Mesendoderm (in vitro differentiated cells): ENCODE results near the gene NSUN4.

Source experiments
- DNase-seq: peaks from one replicate; pipeline ENCODE4 v3.0.0; 2013
- H2AK5ac ChIP-seq: 2 replicates; pipeline ENCODE4 v1.6.1; 2013; ENCODE audit warnings: low read length, inconsistent platforms
- H2BK120ac ChIP-seq: 2 replicates; pipeline ENCODE4 v1.6.1; 2013; ENCODE audit warnings: low read depth, mild to moderate bottlenecking, low read length, moderate library complexity, mixed read lengths
- H2BK15ac ChIP-seq: replicated peaks from 2 replicates; pipeline ENCODE4 v1.6.1; 2013; ENCODE audit warnings: low read depth, mild to moderate bottlenecking, moderate library complexity
- H2BK5ac ChIP-seq: 2 replicates; pipeline ENCODE4 v1.6.1; 2013; ENCODE audit warnings: low read length, inconsistent platforms
- H3K18ac ChIP-seq: 2 replicates; pipeline ENCODE4 v1.6.1; 2013; ENCODE audit warnings: mild to moderate bottlenecking, low read length, mixed read lengths
- H3K23ac ChIP-seq: one replicate; pipeline ENCODE4 v1.6.1; 2013; ENCODE audit warnings: low read length
- H3K27ac ChIP-seq: 2 replicates; pipeline ENCODE4 v1.5.1; 2013; ENCODE audit warnings: low read depth, mild to moderate bottlenecking, inconsistent platforms, low read length, moderate library complexity
- H3K27me3 ChIP-seq: 2 replicates; pipeline ENCODE4 v1.6.1; 2013; ENCODE audit warnings: low read length, control low read depth, mild to moderate bottlenecking, inconsistent platforms; ENCODE audit not compliant: insufficient read depth, poor library complexity
- H3K36me3 ChIP-seq: 2 replicates; pipeline ENCODE4 v1.6.1; 2013; ENCODE audit warnings: low read length, inconsistent platforms; ENCODE audit not compliant: control insufficient read depth, insufficient read depth
- H3K4ac ChIP-seq: one replicate; pipeline ENCODE4 v1.6.1; 2013; ENCODE audit warnings: low read depth, mild to moderate bottlenecking, low read length, moderate library complexity
- H3K4me1 ChIP-seq: 2 replicates; pipeline ENCODE4 v1.6.1; 2013; ENCODE audit warnings: low read depth, low read length, inconsistent platforms; ENCODE audit not compliant: control insufficient read depth
- H3K4me2 ChIP-seq: 2 replicates; pipeline ENCODE4 v1.6.1; 2013; ENCODE audit warnings: low read length
- H3K4me3 ChIP-seq: 2 replicates; pipeline ENCODE4 v1.5.1; 2013; ENCODE audit warnings: mild to moderate bottlenecking, low read length
- H3K56ac ChIP-seq: one replicate; pipeline ENCODE4 v1.6.1; 2013; ENCODE audit warnings: low read length
- H3K79me1 ChIP-seq: 2 replicates; pipeline ENCODE4 v1.6.1; 2013; ENCODE audit warnings: low read length, inconsistent platforms
- H3K79me2 ChIP-seq: 2 replicates; pipeline ENCODE4 v1.6.1; 2013; ENCODE audit warnings: mild to moderate bottlenecking, low read length; ENCODE audit not compliant: control insufficient read depth, insufficient read depth
- H3K9ac ChIP-seq: 2 replicates; pipeline ENCODE4 v1.6.1; 2013; ENCODE audit warnings: low read length, inconsistent platforms
- H4K5ac ChIP-seq: one replicate; pipeline ENCODE4 v1.6.1; 2013; ENCODE audit warnings: low read length
- H4K8ac ChIP-seq: one replicate; pipeline ENCODE4 v1.6.1; 2013; ENCODE audit warnings: low read depth, mild to moderate bottlenecking, control low read depth, low read length, moderate library complexity
- WGBS: extraction: QIAGEN DNeasy Blood & Tissue Kit; methylation state at CpG from one replicate; pipeline ENCODE4 v1.1.7; 2013; ENCODE audit warnings: low lambda C conversion rate, missing lambda C conversion rate; ENCODE audit not compliant: insufficient coverage; ENCODE audit errors: extremely low coverage; 5-methylcytosine and 5-hydroxymethylcytosine counted together

NSUN4 gene

DNA sequence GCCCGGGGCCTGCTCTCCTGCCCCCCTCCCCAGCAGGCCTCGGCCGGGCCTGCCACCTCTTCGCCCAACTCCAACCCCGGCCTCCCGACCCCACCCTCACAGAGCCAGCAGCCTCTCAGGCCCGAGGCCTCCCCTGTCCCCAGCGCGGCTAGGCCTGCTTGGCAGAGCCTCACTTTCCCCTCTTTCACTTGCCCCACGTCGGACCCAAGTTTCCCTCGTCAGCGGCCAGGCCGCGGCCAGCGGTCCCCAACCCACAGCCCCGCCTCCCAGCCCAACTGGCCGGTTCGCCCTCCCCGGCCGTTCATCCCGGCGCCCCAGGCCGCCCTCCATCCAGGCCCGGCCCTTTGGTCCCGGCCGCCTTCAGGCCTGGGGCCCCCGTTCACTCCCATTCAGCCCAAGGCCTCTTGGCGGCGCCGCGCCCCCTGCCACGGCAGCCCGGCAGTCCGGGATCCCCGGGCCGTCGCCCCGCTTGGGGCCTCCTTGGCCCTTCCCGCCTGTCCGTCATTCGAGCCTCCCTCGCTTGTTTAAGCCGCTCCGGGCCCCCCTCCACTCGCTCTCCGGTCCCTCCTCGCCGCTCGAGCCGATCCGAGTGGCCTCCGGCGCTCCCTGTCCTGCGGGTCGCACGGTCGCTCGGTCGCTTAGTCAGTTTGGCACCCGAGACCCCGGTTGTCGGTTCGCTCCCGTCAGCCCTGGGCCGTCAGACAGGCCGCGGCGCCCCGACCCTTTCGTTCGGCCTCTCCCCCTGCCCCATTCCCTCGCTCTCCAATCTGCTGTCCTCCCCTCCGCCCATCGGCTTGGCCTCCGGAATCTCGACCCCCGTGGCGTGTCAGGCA is 38.6 kb upstream of the NSUN4 start:
- Histone ChIP-seq H2AK5ac (no peak overlapping the region), H3K36me3 (peaks cover 2% of the 10 kb centered on the region), H3K56ac (peak overlapping the region; percentile 98), H3K18ac (peak overlapping the region; percentile 97), H3K23ac (peak overlapping the region; percentile 73), H3K79me2 (peaks cover 64% of the 10 kb centered on the region), H3K79me1 (peaks cover 17% of the 10 kb centered on the region), H3K27ac (peak overlapping the region; percentile 85), H2BK15ac (no peak overlapping the region), H3K4me1 (peaks cover 7% of the 10 kb centered on the region), H3K9ac (peak overlapping the region; percentile 97), H4K8ac (peak overlapping the region; percentile 44), H2BK5ac (no peak overlapping the region), H3K4ac (peak overlapping the region; percentile 66), H3K4me2 (peak overlapping the region; percentile 65), H3K27me3 (no peaks in the 10 kb centered on the region), H4K5ac (no peak overlapping the region), H3K4me3 (peak overlapping the region; percentile 73), H2BK120ac (no peak overlapping the region)
- DNase-seq = peak; percentile 72
- no CpG with 5 or more reads among the region's 79 CpGs for WGBS

DNA sequence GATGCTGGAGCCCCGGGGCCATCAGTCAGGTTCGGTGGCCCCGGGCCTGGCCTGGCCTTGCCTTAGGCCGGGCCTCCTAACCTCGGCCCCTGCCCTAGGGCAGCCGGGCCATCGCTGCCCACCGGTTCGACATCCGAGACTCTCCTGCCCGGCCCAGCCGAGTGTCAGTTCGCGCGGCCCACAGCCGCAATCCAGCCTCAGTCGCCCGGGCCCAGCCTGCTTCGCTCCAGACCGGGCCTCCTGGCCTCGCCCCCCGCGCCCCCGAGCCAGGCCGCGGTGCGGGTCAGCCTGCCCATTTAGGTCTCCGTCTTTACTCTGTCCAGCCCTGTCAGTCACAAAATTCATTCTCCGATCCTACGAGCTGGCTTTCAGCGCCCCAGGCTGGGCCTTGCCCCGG is 38.0 kb upstream of the NSUN4 start:
- Histone ChIP-seq H2BK15ac (no peak overlapping the region), H4K5ac (no peak overlapping the region), H4K8ac (peak overlapping the region; percentile 44), H3K4me3 (peak overlapping the region; percentile 73), H3K4ac (peak overlapping the region; percentile 98), H3K27me3 (no peaks in the 10 kb centered on the region), H2BK5ac (no peak overlapping the region), H3K18ac (peak overlapping the region; percentile 97), H3K79me2 (peaks cover 71% of the 10 kb centered on the region), H3K27ac (peak overlapping the region; percentile 85), H2BK120ac (peak overlapping the region; percentile 88), H3K4me1 (peaks cover 7% of the 10 kb centered on the region), H3K56ac (peak overlapping the region; percentile 98), H3K4me2 (peak overlapping the region; percentile 65), H3K36me3 (no peaks in the 10 kb centered on the region), H3K9ac (peak overlapping the region; percentile 97), H3K23ac (peak overlapping the region; percentile 74), H2AK5ac (no peak overlapping the region), H3K79me1 (peaks cover 17% of the 10 kb centered on the region)
- DNase-seq = peak; percentile 53
- no CpG with 5 or more reads among the region's 32 CpGs for WGBS

DNA sequence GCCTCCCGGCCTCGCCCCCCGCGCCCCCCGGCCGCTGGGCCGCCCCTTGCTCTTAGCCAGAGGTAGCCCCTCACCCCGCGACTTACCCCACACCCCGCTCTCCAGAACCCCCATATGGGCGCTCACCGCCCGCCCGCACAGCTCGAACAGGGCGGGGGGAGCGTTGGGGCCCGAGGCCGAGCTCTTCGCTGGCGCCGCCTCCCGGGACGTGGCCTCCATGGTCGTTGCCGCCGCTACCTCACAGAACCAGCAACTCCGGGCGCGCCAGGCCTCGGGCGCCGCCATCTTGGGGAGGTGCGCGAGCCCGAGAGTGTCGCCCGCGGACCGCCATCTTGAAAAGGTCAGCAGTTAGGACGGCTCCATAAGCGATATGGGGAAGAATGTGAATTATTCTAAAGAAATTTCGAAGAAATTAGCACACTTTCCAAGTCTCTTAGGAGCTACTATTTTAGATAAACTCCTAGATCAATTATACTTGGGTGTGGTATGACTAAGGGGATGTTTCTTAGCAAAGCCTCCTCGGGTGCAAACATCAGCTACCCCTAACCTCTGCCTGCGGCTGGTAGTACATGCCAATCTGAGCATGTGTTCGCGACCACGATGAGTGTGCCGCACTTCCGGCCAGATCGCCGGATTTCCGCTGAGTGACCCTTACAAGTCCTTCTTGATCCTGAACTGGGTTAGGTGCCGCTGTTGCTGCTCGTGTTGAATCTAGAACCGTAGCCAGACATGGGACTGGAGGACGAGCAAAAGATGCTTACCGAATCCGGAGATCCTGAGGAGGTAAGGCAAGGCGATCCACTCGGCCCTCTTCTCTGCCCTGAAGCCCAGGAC is 37.4 kb upstream of the NSUN4 start, which contains the start of the genes LRRC41 and UQCRH:
TSS of gene LRRC41 (minus strand) at position 579 of the 834 bp plus-strand sequence. CDS start at position 285, 294 bp downstream.
TSS of gene UQCRH (plus strand) at position 661 of the 834 bp plus-strand sequence. CDS start at position 730, 69 bp downstream.
- Histone ChIP-seq H3K27ac (peak within 1 kb of the TSS; percentile 85), H3K79me1 (peaks cover 18% of the 10 kb centered on the region), H3K4ac (peak within 1 kb of the TSS; percentile 98), H2BK15ac (no peak within 1 kb of the TSS), H3K27me3 (no peaks in the 10 kb centered on the region), H3K23ac (peak within 1 kb of the TSS; percentile 74), H4K8ac (peak within 1 kb of the TSS; percentile 44), H3K4me3 (peak within 1 kb of the TSS; percentile 79), H3K18ac (peak within 1 kb of the TSS; percentile 97), H3K56ac (peak within 1 kb of the TSS; percentile 98), H3K79me2 (peaks cover 77% of the 10 kb centered on the region), H4K5ac (no peak within 1 kb of the TSS), H2BK120ac (peak within 1 kb of the TSS; percentile 88), H2BK5ac (peak within 1 kb of the TSS; percentile 68), H2AK5ac (peak within 1 kb of the TSS; percentile 57), H3K9ac (peak within 1 kb of the TSS; percentile 97), H3K4me2 (peak within 1 kb of the TSS; percentile 77), H3K4me1 (peaks cover 7% of the 10 kb centered on the region), H3K36me3 (no peaks in the 10 kb centered on the region)
- DNase-seq = peak; percentile 99
- no CpG with 5 or more reads among the region's 61 CpGs for WGBS

DNA sequence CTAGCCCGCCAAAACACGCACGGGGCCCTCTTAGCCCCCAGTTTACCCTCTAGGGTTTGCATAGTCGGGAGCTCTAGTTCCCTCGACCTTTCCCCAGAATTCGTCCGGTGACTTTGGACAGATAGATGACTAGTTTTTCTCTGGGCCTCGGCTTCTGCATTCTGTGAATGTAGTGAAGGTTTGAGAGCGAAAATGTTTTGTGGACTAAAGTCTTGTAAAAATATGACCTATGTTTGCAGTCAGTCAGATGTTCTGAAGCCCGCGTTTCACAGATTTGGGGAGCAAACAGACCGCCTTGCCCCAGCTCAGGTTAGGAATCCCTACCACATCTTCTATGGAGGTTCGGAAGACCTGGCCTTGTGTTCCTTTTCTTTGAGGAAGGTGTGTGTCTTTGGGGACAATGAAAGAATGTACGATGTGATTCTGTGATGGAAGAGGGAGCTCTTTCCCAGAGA is 36.7 kb upstream of the NSUN4 start:
- H3K4ac ChIP-seq = peak overlapping the region; percentile 82
- peaks cover 5% of the 10 kb centered on the region for H3K4me1 ChIP-seq
- no peak overlapping the region for H4K5ac ChIP-seq
- peak overlapping the region; percentile 77 for H3K4me2 ChIP-seq
- DNase-seq = peak; percentile 35
- WGBS = no CpG with 5 or more reads among the region's 14 CpGs
- H3K56ac ChIP-seq = peak overlapping the region; percentile 91
- peaks cover 16% of the 10 kb centered on the region for H3K79me1 ChIP-seq
- H2BK120ac ChIP-seq = peak overlapping the region; percentile 55
- H3K4me3 ChIP-seq = peak overlapping the region; percentile 79
- H2BK15ac ChIP-seq = no peak overlapping the region
- no peaks in the 10 kb centered on the region for H3K36me3 ChIP-seq
- H3K27ac ChIP-seq = peak overlapping the region; percentile 23
- H3K27me3 ChIP-seq = no peaks in the 10 kb centered on the region
- H3K79me2 ChIP-seq = peaks cover 82% of the 10 kb centered on the region
- H2AK5ac ChIP-seq = peak overlapping the region; percentile 57
- peak overlapping the region; percentile 68 for H2BK5ac ChIP-seq
- H3K9ac ChIP-seq = peak overlapping the region; percentile 88
- no peak overlapping the region for H4K8ac ChIP-seq
- H3K23ac ChIP-seq = no peak overlapping the region
- H3K18ac ChIP-seq = peak overlapping the region; percentile 72

DNA sequence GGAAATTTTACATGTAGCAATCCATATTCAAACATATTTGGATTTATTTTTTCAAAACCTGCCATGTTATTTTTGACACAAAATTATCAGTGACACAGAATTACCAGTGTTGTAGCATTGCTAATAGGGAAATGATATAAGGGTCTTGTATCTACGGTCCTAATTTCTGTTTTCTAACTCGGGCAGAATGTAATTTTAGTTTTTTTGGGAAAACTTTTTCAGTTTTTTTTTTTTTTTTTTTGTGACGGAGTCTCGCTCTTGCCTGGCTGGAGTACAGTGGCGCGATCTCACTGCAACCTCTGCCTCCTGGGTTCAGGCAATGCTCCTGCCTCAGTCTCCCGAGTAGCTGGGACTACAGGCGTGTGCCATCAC is 34.5 kb upstream of the NSUN4 start:
- H2BK15ac ChIP-seq = no peak overlapping the region
- no peak overlapping the region for H2BK5ac ChIP-seq
- no peak overlapping the region for H3K27ac ChIP-seq
- H3K56ac ChIP-seq = no peak overlapping the region
- DNase-seq = no peak
- no peak overlapping the region for H4K5ac ChIP-seq
- no peak overlapping the region for H3K4me3 ChIP-seq
- H3K18ac ChIP-seq = no peak overlapping the region
- H3K36me3 ChIP-seq = peaks cover 7% of the 10 kb centered on the region
- no peaks in the 10 kb centered on the region for H3K27me3 ChIP-seq
- H3K79me1 ChIP-seq = peaks cover 15% of the 10 kb centered on the region
- peaks cover 72% of the 10 kb centered on the region for H3K79me2 ChIP-seq
- H3K4me1 ChIP-seq = peaks cover under 1% of the 10 kb centered on the region
- H4K8ac ChIP-seq = no peak overlapping the region
- no peak overlapping the region for H2AK5ac ChIP-seq
- H3K4me2 ChIP-seq = no peak overlapping the region
- H3K4ac ChIP-seq = no peak overlapping the region
- H2BK120ac ChIP-seq = no peak overlapping the region
- WGBS = no CpG with 5 or more reads among the region's 8 CpGs
- H3K23ac ChIP-seq = no peak overlapping the region
- H3K9ac ChIP-seq = no peak overlapping the region
